ENCODE results near the gene MYL5. TPM values are rescaled to one million over a fixed set of nuclear protein-coding genes. Genes with fewer than 3 reads are reported as not detected.
"Not testable (repeated sequence)": the region's sequence is repeated elsewhere in the genome, so short reads cannot be mapped to it uniquely, and the experiment has no call there.

MYL5 gene
- total RNA-seq, 2 experiments from 2014 or later, result 13.7 to 16.4 TPM

GRCh38 chr4:661881-662761 lies 12.2 kb upstream of the MYL5 start:
- H3K4me3 Mint-ChIP-seq, result peak overlapping the region; percentile 80
- no peaks in the 10 kb centered on the region for H3K9me3 Mint-ChIP-seq (ENCODE audit: low read depth)
- intact Hi-C loops (cut with DNase I, micrococcal nuclease), result no loop called here
- no peak overlapping the region for H3K27ac Mint-ChIP-seq
- CTCF ChIA-PET, result no interaction called here
- POLR2A ChIA-PET, result no interaction called here
- no peaks in the 10 kb centered on the region for H3K27me3 Mint-ChIP-seq
- DNase-seq (no peak), ATAC-seq (no peak)
- peaks cover 8% of the 10 kb centered on the region for H3K36me3 Mint-ChIP-seq (ENCODE audit: low read depth)
- peaks cover 14% of the 10 kb centered on the region for H3K4me1 Mint-ChIP-seq

GRCh38 chr4:663046-663437 lies 11.3 kb upstream of the MYL5 start:
- H3K4me1 Mint-ChIP-seq, result peaks cover 14% of the 10 kb centered on the region
- no peak for DNase-seq
- POLR2A ChIA-PET, result interaction anchor here (2.1 kb wide), 1 partner anchor 11 kb away, joined by 8 read pairs; the partner anchor contains the start of genes ATP5ME and MYL5
- CTCF ChIA-PET, result no interaction called here
- peak overlapping the region; percentile 80 for H3K4me3 Mint-ChIP-seq
- intact Hi-C loops (cut with DNase I, micrococcal nuclease), result loop anchor here in 1 of 2 experiments (1.0 kb wide), 2 partner anchors 11 to 42 kb away; partner anchors contain the start of genes ATP5ME, MYL5 and PCGF3
- H3K27ac Mint-ChIP-seq, result peak overlapping the region; percentile 74
- no peaks in the 10 kb centered on the region for H3K27me3 Mint-ChIP-seq
- no peaks in the 10 kb centered on the region for H3K9me3 Mint-ChIP-seq (ENCODE audit: low read depth)
- ATAC-seq, result peak; percentile 13
- peaks cover 8% of the 10 kb centered on the region for H3K36me3 Mint-ChIP-seq (ENCODE audit: low read depth)

- Mint-ChIP-seq H3K27me3 (no peaks in the 10 kb centered on the region), H3K36me3 (ENCODE audit: low read depth) (peaks cover 8% of the 10 kb centered on the region), H3K4me3 (peak overlapping the region; percentile 80), H3K27ac (peak overlapping the region; percentile 84), H3K9me3 (ENCODE audit: low read depth) (no peaks in the 10 kb centered on the region), H3K4me1 (peaks cover 14% of the 10 kb centered on the region)
- ChIA-PET POLR2A (interaction anchor here (0.6 to 2.1 kb wide), 2 partner anchors 10 to 45 kb away, joined by 3 to 8 read pairs; partner anchors contain the start of genes ATP5ME and MYL5), CTCF (interaction anchor here (0.6 to 0.8 kb wide), 2 partner anchors 150 to 345 kb away, joined by 3 to 4 read pairs; no protein-coding TSS in a partner anchor)
- intact Hi-C loops (cut with DNase I, micrococcal nuclease), result loop anchor here in 1 of 2 experiments (1.0 kb wide), 2 partner anchors 11 to 42 kb away; partner anchors contain the start of genes ATP5ME, MYL5 and PCGF3
- DNase-seq, result peak; percentile 85
- ATAC-seq, result peak; percentile 70
Observed at GRCh38 chr4:663438-664428, 10.6 kb upstream of the MYL5 start.

DNA sequence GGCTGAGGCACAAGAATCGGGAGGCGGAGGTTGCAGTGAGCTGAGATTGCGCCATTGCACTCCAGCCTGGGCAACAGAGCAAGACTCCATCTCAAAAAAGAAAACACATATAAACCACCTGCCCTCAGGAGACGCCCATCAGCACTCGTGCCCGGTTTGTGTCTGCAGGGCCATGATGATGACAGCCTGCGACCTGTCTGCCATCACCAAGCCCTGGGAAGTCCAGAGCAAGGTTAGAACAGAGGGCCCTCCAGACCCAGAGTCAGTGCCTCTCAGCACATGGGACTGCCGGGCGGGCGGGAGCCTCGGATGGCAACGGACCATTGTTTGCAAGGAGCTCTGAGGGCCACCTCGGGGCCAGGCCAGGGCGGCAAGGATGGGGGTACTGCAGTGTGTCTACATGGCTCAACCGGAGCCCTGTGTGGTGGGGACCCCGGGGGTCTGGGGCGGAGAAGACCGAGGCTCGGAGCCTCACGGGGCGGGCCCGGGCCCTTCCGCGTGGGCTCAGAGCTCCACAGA lies 9.6 kb upstream of the MYL5 start:
- intact Hi-C loops (cut with DNase I, micrococcal nuclease), result no loop called here
- CTCF ChIA-PET, result interaction anchor here (0.5 to 0.6 kb wide), 2 partner anchors 104 to 346 kb away, joined by 4 read pairs; no protein-coding TSS in a partner anchor
- peak overlapping the region; percentile 19 for H3K27ac Mint-ChIP-seq

GRCh38 chr4:665381-665750 lies 9.0 kb upstream of the MYL5 start:
- peaks cover 3% of the 10 kb centered on the region for H3K36me3 Mint-ChIP-seq (ENCODE audit: low read depth)
- POLR2A ChIA-PET, result no interaction called here
- intact Hi-C loops (cut with DNase I, micrococcal nuclease), result no loop called here
- peaks cover 14% of the 10 kb centered on the region for H3K4me1 Mint-ChIP-seq
- peak overlapping the region; percentile 80 for H3K4me3 Mint-ChIP-seq
- no peak overlapping the region for H3K27ac Mint-ChIP-seq
- H3K27me3 Mint-ChIP-seq, result no peaks in the 10 kb centered on the region
- CTCF ChIA-PET, result interaction anchor here (0.5 kb wide), 1 partner anchor 103 kb away, joined by 4 read pairs; no protein-coding TSS in a partner anchor
- DNase-seq (no peak), ATAC-seq (no peak)
- no peaks in the 10 kb centered on the region for H3K9me3 Mint-ChIP-seq (ENCODE audit: low read depth)

More for the DNA sequence above, 9.6 kb upstream of the MYL5 start:
- DNase-seq (no peak), ATAC-seq (no peak)
- no peaks in the 10 kb centered on the region for H3K27me3 Mint-ChIP-seq
- H3K36me3 Mint-ChIP-seq (ENCODE audit: low read depth), result peaks cover 7% of the 10 kb centered on the region
- POLR2A ChIA-PET, result interaction anchor here (2.1 kb wide), 1 partner anchor 9 kb away, joined by 8 read pairs; the partner anchor contains the start of genes ATP5ME and MYL5
- no peaks in the 10 kb centered on the region for H3K9me3 Mint-ChIP-seq (ENCODE audit: low read depth)
- H3K4me1 Mint-ChIP-seq, result peaks cover 14% of the 10 kb centered on the region
- H3K4me3 Mint-ChIP-seq, result peak overlapping the region; percentile 80

- peaks cover 14% of the 10 kb centered on the region for H3K4me1 Mint-ChIP-seq
- H3K9me3 Mint-ChIP-seq (ENCODE audit: low read depth), result no peaks in the 10 kb centered on the region
- H3K4me3 Mint-ChIP-seq, result no peak overlapping the region
- H3K36me3 Mint-ChIP-seq (ENCODE audit: low read depth), result peaks cover 7% of the 10 kb centered on the region
- H3K27ac Mint-ChIP-seq, result no peak overlapping the region
- intact Hi-C loops (cut with DNase I, micrococcal nuclease), result no loop called here
- ATAC-seq (no peak), DNase-seq (no peak)
- no peaks in the 10 kb centered on the region for H3K27me3 Mint-ChIP-seq
- ChIA-PET CTCF (no interaction called here), POLR2A (no interaction called here)
Observed at GRCh38 chr4:665751-666435, 8.4 kb upstream of the MYL5 start.

DNA sequence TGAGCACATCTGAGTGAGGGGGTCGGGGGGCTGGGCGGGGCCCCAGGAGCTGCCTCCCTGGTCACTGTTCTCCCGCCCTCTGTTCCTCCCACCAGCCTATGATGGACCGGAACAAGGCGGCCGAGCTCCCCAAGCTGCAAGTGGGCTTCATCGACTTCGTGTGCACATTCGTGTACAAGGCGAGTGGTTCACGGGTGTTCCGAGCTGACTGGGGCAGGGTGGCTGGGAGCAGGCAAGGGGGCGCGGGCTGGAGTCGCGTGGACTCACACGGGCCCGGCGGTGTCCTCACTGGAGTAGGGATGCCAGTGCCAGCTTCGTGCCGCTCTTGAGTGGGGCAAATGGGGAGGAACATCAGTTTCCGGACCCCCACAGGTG lies 7.9 kb upstream of the MYL5 start:
- H3K27ac Mint-ChIP-seq, result no peak overlapping the region
- peaks cover 14% of the 10 kb centered on the region for H3K4me1 Mint-ChIP-seq
- ChIA-PET POLR2A (interaction anchor here (1.2 kb wide), 1 partner anchor 13 kb away, joined by 3 read pairs; no protein-coding TSS in a partner anchor), CTCF (no interaction called here)
- peaks cover 10% of the 10 kb centered on the region for H3K36me3 Mint-ChIP-seq (ENCODE audit: low read depth)
- no peaks in the 10 kb centered on the region for H3K9me3 Mint-ChIP-seq (ENCODE audit: low read depth)
- intact Hi-C loops (cut with DNase I, micrococcal nuclease), result no loop called here
- DNase-seq (no peak), ATAC-seq (no peak)
- H3K4me3 Mint-ChIP-seq, result no peak overlapping the region
- no peaks in the 10 kb centered on the region for H3K27me3 Mint-ChIP-seq

- ChIA-PET CTCF (no interaction called here), POLR2A (interaction anchor here (1.2 kb wide), 1 partner anchor 14 kb away, joined by 3 read pairs; no protein-coding TSS in a partner anchor)
- intact Hi-C loops (cut with DNase I, micrococcal nuclease), result no loop called here
- no peak overlapping the region for H3K27ac Mint-ChIP-seq
- H3K4me3 Mint-ChIP-seq, result no peak overlapping the region
- H3K4me1 Mint-ChIP-seq, result peaks cover 14% of the 10 kb centered on the region
- no peak for DNase-seq
- ATAC-seq, result no peak
- no peaks in the 10 kb centered on the region for H3K27me3 Mint-ChIP-seq
- peaks cover 13% of the 10 kb centered on the region for H3K36me3 Mint-ChIP-seq (ENCODE audit: low read depth)
- H3K9me3 Mint-ChIP-seq (ENCODE audit: low read depth), result no peaks in the 10 kb centered on the region
Observed at GRCh38 chr4:666822-667544, 7.4 kb upstream of the MYL5 start.

DNA sequence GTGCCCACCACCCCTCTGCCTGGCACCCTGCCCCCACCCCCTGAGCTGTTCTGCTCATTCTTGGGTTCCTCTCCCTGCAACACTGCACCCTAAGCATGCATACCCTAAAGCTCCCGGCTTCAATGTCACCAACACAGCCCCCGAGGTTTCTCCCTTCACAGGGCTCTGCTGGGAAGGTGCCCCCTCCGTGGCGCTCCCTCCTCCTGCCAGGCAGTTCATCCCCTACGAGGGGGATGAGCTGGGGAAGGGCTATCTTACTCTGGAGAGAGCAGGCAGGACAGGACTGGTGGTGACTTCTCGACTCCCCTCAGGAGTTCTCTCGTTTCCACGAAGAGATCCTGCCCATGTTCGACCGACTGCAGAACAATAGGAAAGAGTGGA lies 6.8 kb upstream of the MYL5 start:
- ChIA-PET CTCF (no interaction called here), POLR2A (interaction anchor here (1.2 kb wide), 1 partner anchor 14 kb away, joined by 3 read pairs; no protein-coding TSS in a partner anchor)
- no peak overlapping the region for H3K4me3 Mint-ChIP-seq

GRCh38 chr4:668219-668618 lies 6.1 kb upstream of the MYL5 start:
- POLR2A ChIA-PET; intact Hi-C loops (cut with DNase I, micrococcal nuclease); H3K27ac Mint-ChIP-seq; DNase-seq; H3K27me3 Mint-ChIP-seq; ATAC-seq; CTCF ChIA-PET; H3K9me3 Mint-ChIP-seq (ENCODE audit: low read depth); H3K4me3 Mint-ChIP-seq: not testable (repeated sequence)
- H3K4me1 Mint-ChIP-seq, result peaks cover 17% of the 10 kb centered on the region
- peaks cover 19% of the 10 kb centered on the region for H3K36me3 Mint-ChIP-seq (ENCODE audit: low read depth)

More for the DNA sequence above, 6.8 kb upstream of the MYL5 start:
- Mint-ChIP-seq H3K36me3 (ENCODE audit: low read depth) (peaks cover 16% of the 10 kb centered on the region), H3K4me1 (peaks cover 17% of the 10 kb centered on the region), H3K27me3 (no peaks in the 10 kb centered on the region), H3K27ac (no peak overlapping the region), H3K9me3 (ENCODE audit: low read depth) (no peaks in the 10 kb centered on the region)
- ATAC-seq, result no peak
- no peak for DNase-seq
- intact Hi-C loops (cut with DNase I, micrococcal nuclease), result no loop called here
